Measurements from ENCODE around the gene PAK4.

DNA sequence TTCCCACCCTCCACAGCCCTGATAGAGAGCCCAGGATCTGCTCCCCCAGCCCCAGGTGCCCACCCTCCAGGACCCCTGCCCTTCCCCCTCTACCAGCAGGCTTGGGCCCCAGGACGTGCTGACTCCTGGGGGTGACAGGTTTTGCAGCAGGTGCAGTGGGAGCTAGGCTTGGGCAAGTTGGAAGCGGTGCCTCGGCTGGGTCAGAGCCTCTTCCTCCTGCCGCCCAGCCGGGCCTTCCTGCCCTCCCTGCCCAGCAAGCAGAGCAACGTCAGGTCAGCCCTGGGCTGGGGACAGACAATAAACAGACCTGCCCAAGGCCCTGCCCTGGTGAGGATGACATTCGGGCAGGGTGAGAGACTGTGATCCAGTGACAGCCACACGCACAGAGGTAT lies 62.0 kb downstream of the PAK4 start:
- TF ChIP-seq POLR2A (IDR thresholded peaks at IDR 0.05; ENCODE audit: low read depth, low read length) (no peak), POLR2AphosphoS5 (IDR thresholded peaks at IDR 0.05; ENCODE audit: low read depth, low read length) (no peak)
